Measurements from ENCODE around the gene FGGY.

DNA sequence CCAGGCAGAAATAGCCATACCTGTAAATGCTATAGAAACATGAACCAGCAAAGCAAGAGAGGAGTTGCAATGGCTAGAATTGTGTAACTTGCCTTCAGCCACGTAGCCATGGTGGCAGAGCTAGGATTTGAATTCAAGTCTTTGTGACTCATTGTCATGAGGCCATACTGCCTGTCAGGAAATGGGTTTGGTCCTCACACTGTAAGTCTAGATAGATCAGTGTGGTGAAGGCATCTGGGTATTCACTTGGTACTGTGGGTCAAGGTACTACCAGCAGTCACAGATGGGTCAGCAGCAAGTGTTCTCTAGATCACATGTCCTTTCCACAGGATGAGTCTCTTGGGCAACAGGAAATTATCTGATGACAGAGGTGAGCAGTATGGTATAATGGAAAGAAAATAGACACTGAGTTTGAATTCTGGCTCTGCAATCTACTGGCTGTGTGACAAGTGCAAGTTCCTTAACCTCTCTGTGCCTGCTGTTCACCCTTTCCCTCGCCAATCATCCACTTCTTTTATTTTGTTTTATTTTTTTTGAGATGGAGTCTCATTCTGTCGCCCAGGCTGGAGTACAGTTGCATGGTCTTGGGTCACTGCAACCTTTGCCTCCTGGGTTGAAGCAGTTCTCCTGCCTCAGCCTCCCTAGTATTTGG lies 36.9 kb downstream of the FGGY start:
- TF ChIP-seq, protein P1, sequence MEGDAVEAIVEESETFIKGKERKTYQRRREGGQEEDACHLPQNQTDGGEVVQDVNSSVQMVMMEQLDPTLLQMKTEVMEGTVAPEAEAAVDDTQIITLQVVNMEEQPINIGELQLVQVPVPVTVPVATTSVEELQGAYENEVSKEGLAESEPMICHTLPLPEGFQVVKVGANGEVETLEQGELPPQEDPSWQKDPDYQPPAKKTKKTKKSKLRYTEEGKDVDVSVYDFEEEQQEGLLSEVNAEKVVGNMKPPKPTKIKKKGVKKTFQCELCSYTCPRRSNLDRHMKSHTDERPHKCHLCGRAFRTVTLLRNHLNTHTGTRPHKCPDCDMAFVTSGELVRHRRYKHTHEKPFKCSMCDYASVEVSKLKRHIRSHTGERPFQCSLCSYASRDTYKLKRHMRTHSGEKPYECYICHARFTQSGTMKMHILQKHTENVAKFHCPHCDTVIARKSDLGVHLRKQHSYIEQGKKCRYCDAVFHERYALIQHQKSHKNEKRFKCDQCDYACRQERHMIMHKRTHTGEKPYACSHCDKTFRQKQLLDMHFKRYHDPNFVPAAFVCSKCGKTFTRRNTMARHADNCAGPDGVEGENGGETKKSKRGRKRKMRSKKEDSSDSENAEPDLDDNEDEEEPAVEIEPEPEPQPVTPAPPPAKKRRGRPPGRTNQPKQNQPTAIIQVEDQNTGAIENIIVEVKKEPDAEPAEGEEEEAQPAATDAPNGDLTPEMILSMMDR (IDR thresholded peaks at IDR 0.05), result no peak
- no peak for TF ChIP-seq POLR2A (IDR thresholded peaks at IDR 0.05)

All from uterus (tissue), 2 donors.